Large intestine (tissue), 3 donors: ENCODE results near the gene DNAJB13. TPM values are rescaled to one million over a fixed set of nuclear protein-coding genes. Genes with fewer than 3 reads are reported as not detected.
"Not testable (repeated sequence)": the region's sequence is repeated elsewhere in the genome, so short reads cannot be mapped to it uniquely, and the experiment has no call there.

Source experiments
- DNase-seq, 2 donors: peaks; one replicate each; pipeline versions ENCODE4 v3.0.0 to v3.0.0-alpha.2; 2013
- H3K27ac ChIP-seq: one replicate; pipeline ENCODE4 v1.5.1; 2013; ENCODE audit warnings: low read length
- H3K27me3 ChIP-seq: 2 replicates; pipeline ENCODE4 v1.6.1; 2013; ENCODE audit warnings: low read length; ENCODE audit not compliant: control insufficient read depth, insufficient read depth
- H3K36me3 ChIP-seq: 2 replicates; pipeline ENCODE4 v1.6.1; 2013; ENCODE audit warnings: low read length; ENCODE audit not compliant: control insufficient read depth, insufficient read depth
- H3K4me1 ChIP-seq: one replicate; pipeline ENCODE4 v1.6.1; 2013; ENCODE audit warnings: low read length; ENCODE audit not compliant: control insufficient read depth, insufficient read depth
- H3K4me3 ChIP-seq: one replicate; pipeline ENCODE4 v1.5.1; 2013; ENCODE audit warnings: low read length
- H3K9me3 ChIP-seq: one replicate; pipeline ENCODE4 v1.6.1; 2013; ENCODE audit warnings: mild to moderate bottlenecking, low read depth, low read length, moderate library complexity; ENCODE audit not compliant: control insufficient read depth
- WGBS: methylation state at CpG from one replicate; pipeline ENCODE4 v1.1.5; 2013; ENCODE audit warnings: low lambda C conversion rate; ENCODE audit not compliant: insufficient coverage; 5-methylcytosine and 5-hydroxymethylcytosine counted together
- polyA plus RNA-seq: library from polyadenylated mRNA; unstranded; fragments of 120-200 nt; gene quantifications from one replicate; pipeline ENCODE4 v1.2.1, GENCODE V29; 2013

The DNAJB13 gene
- polyA plus RNA-seq, 1 donor, result 0.22 TPM

DNA sequence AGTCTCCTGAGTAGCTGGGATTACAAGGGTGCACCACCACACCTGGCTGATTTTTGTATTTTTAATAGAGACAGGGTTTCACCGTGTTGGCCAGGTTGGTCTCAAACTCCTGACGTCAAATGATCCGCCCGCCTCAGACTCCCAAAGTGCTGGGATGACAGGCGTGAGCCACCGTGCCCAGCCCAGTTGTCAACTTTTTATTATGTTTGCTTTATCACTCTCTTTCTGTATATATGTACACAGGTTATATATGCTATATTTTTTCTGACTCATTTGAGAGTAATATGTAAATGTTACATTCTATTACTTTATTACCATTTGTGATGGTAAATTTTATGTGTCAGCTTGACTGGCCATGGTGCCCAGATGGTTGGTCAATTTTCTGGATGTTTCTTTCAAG is 18.9 kb upstream of the DNAJB13 start:
- WGBS, result no CpG with 5 or more reads among the region's 6 CpGs
- Histone ChIP-seq H3K36me3 (peaks cover 40% of the 10 kb centered on the region), H3K4me1 (no peaks in the 10 kb centered on the region), H3K9me3 (peaks cover 3% of the 10 kb centered on the region), H3K4me3 (no peak overlapping the region), H3K27ac (no peak overlapping the region), H3K27me3 (no peaks in the 10 kb centered on the region)
- DNase-seq, result no peak

DNA sequence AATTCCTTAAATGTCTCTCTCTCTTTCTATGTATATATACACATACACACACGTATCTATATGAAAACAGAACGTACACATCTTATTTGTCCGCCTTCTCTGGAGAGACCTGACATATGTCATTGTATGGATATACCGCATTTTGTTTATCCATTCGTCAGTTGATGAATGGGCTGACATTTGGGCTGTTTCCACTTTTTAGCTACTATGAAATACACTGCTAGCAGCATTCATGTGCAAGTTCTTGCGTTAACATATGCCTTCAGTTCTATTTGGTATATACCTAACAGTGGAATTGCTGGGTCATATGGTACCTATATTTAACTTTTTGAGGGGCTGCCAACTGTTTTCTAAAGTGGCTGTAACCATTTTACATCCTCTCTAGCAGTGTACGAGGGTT is 18.0 kb upstream of the DNAJB13 start:
- Histone ChIP-seq H3K4me1 (no peaks in the 10 kb centered on the region), H3K9me3 (peaks cover 11% of the 10 kb centered on the region), H3K27ac (no peak overlapping the region), H3K27me3 (no peaks in the 10 kb centered on the region), H3K36me3 (peaks cover 32% of the 10 kb centered on the region), H3K4me3 (no peak overlapping the region)
- DNase-seq, result no peak
- 75% methylated on average over 1 of the region's 7 CpGs for WGBS

DNA sequence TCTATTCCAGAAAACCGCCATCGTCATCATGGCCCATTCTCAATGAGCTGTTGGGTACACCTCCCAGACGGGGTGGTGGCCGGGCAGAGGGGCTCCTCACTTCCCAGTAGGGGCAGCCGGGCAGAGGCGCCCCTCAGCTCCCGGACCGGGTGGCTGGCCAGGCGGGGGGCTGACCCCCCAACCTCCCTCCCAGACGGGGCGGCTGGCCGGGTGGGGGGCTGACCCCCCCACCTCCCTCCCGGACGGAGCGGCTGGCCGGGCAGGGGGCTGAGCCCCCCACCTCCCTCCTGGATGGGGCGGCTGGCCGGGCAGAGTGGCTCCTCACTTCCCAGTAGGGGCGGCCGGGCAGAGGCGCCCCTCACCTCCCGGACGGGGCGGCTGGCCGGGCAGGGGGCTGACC is 14.8 kb upstream of the DNAJB13 start:
- WGBS, result no CpG with 5 or more reads among the region's 25 CpGs

DNA sequence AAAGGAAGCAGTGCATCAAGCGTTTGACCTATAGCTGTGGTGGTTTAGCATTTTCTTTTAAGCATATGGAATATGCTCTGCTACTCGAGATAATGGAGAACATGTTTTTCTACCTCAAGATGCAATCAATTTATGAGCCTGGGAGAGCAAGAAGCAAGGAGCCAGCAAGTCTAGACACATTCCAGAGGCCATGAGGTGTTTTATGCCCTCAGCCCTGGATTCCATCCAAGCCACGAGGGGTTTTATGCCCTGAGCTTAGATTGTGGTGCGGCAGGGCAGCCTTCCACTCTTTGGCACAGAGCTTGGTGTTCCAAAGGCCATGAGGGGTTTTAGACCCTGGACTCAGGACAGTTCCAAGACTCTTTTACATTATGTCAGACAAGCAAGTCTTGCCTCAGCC is 11.7 kb upstream of the DNAJB13 start:
- H3K36me3 ChIP-seq, result peaks cover 6% of the 10 kb centered on the region
- WGBS, result 100% methylated on average over 1 of the region's 4 CpGs
- no peak overlapping the region for H3K4me3 ChIP-seq
- no peak overlapping the region for H3K27ac ChIP-seq
- peaks cover 15% of the 10 kb centered on the region for H3K9me3 ChIP-seq
- DNase-seq, result no peak
- no peaks in the 10 kb centered on the region for H3K27me3 ChIP-seq
- no peaks in the 10 kb centered on the region for H3K4me1 ChIP-seq

More for the DNA sequence above, 14.8 kb upstream of the DNAJB13 start:
- not testable (repeated sequence) for H3K27me3 ChIP-seq, H3K27ac ChIP-seq, DNase-seq, H3K4me3 ChIP-seq, H3K4me1 ChIP-seq
- peaks cover 15% of the 10 kb centered on the region for H3K9me3 ChIP-seq
- H3K36me3 ChIP-seq, result peaks cover 17% of the 10 kb centered on the region

DNA sequence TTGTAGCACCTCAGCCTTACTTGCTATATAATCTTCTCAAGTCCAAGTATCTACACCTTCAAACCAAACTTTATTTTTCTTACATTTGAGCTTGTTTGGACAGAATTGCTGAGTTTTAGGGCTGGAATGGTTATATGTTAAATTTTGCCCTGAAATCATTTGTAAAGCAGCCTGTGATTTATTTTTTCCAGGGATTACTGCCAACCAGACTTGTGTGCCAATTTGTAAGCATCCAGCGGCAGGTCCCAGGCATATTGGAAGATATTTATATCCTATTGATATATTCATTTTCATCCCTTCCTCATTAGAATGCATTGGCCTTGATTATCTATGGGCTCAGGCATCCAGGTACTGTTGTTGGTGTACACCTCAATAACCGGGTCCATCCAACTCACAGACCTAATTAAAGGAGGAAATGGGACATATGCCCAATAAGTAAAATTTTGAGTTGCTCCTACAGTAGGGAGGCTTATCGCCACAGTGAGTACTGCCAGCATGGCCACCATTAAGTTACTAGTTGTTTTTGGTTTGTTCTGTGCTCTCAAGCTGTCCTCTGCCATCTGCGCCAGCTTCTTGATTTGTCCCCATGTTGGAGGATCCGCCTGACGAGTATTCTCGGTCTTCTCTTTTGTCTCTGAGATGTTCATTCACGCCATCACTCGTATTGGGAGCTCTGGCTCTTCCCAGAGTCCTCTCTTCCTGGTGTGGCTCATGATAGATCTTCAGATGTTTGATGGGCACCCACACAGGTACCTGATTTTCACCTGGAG is 9.8 kb upstream of the DNAJB13 start:
- no peak for DNase-seq

DNA sequence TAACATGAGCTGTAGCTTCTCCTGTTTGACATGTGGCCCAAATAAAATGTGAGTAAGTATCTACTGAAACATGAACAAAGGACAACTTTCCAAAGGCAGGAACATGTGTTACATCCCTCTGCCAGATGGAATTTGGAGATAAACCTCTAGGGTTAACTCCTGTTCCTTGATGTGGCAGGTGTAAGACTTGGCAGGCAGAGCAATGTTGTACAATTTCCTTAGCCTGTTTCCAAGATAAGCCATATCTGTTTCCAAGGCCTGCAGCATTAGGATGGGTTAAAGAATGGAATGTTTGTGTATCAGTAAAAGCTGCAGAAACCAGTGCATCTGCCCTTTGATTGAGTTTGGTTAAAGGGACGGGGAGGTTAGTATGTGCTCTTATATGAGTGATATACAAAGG is 8.8 kb upstream of the DNAJB13 start:
- Histone ChIP-seq H3K4me3 (no peak overlapping the region), H3K27ac (no peak overlapping the region), H3K9me3 (peaks cover 16% of the 10 kb centered on the region), H3K27me3 (no peaks in the 10 kb centered on the region), H3K4me1 (no peaks in the 10 kb centered on the region), H3K36me3 (no peaks in the 10 kb centered on the region)
- WGBS, result no CpG with 5 or more reads among the region's 1 CpG
- no peak for DNase-seq

More for the DNA sequence above, 9.8 kb upstream of the DNAJB13 start:
- Histone ChIP-seq H3K4me1 (no peaks in the 10 kb centered on the region), H3K36me3 (no peaks in the 10 kb centered on the region), H3K9me3 (peaks cover 15% of the 10 kb centered on the region), H3K4me3 (no peak overlapping the region), H3K27ac (no peak overlapping the region), H3K27me3 (no peaks in the 10 kb centered on the region)
- 100% methylated on average over 1 of the region's 9 CpGs for WGBS

DNA sequence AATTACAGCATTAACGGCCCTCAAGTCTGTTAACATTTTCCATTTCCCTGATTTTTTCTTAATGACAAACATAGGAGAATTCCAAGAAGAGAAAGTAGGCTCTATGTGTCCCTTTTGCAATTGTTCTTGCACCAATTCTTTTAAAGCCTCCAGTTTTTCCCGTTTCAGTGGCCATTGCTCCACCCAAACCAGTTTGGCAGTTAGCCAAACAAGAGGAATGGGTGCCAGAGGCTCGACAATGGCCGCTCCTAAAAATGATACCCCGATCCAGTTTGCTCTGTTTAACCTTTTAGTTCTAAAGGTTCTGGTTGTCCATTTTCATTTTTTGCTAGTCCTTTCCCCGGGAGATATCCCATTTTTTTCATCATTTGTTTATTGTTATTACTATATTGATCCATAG is 6.7 kb upstream of the DNAJB13 start:
- no peaks in the 10 kb centered on the region for H3K36me3 ChIP-seq
- peaks cover 5% of the 10 kb centered on the region for H3K9me3 ChIP-seq
- H3K27ac ChIP-seq, result no peak overlapping the region
- no peaks in the 10 kb centered on the region for H3K27me3 ChIP-seq
- no peak for DNase-seq
- no peak overlapping the region for H3K4me3 ChIP-seq
- no peaks in the 10 kb centered on the region for H3K4me1 ChIP-seq
- WGBS, result 100% methylated on average over 1 of the region's 6 CpGs

DNA sequence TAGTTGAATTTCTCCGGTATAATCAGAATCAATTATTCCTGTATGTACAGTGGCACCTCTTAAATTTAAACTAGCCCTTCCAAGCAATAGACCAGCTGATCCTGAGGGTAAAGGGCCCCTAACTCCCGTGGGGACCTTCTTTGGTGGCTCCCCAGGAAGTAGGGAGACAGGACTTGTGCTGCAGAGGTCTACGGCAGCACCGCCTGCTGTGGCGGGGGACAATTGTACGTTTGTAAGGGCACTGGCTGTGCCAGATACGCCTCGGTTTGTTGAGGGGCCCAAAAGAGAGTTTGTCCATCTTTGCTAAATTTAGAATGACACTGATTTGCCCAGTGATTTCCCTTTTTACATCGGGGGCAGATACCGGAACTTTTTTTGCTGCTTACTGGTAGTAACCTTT is 5.9 kb upstream of the DNAJB13 start:
- no peaks in the 10 kb centered on the region for H3K36me3 ChIP-seq
- 100% methylated on average over 2 of the region's 10 CpGs for WGBS
- H3K4me1 ChIP-seq, result no peaks in the 10 kb centered on the region
- H3K9me3 ChIP-seq, result peaks cover 5% of the 10 kb centered on the region
- no peak overlapping the region for H3K27ac ChIP-seq
- no peaks in the 10 kb centered on the region for H3K27me3 ChIP-seq
- no peak for DNase-seq
- no peak overlapping the region for H3K4me3 ChIP-seq

DNA sequence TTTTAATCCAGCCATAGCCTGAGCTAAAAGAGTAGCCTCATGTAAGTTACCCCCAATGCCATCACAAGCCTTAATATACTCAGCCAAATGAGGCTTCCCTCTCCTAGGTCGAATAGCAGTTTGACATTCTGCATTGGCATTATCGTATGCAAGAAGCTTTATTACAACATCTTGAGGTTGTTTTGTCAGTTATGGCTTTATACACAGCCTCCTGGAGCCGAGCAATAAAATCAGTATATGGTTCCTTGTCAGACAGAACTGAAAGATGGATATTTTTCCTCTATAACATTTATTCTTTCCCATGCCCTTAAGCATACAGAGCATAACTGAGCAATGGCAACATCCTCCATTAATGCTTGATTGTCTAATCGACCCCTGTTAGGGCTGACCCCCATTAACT is 5.4 kb upstream of the DNAJB13 start:
- Histone ChIP-seq H3K4me3 (no peak overlapping the region), H3K27ac (no peak overlapping the region), H3K36me3 (no peaks in the 10 kb centered on the region), H3K9me3 (peaks cover 5% of the 10 kb centered on the region), H3K27me3 (no peaks in the 10 kb centered on the region), H3K4me1 (no peaks in the 10 kb centered on the region)
- DNase-seq, result no peak
- no CpG with 5 or more reads among the region's 4 CpGs for WGBS

DNA sequence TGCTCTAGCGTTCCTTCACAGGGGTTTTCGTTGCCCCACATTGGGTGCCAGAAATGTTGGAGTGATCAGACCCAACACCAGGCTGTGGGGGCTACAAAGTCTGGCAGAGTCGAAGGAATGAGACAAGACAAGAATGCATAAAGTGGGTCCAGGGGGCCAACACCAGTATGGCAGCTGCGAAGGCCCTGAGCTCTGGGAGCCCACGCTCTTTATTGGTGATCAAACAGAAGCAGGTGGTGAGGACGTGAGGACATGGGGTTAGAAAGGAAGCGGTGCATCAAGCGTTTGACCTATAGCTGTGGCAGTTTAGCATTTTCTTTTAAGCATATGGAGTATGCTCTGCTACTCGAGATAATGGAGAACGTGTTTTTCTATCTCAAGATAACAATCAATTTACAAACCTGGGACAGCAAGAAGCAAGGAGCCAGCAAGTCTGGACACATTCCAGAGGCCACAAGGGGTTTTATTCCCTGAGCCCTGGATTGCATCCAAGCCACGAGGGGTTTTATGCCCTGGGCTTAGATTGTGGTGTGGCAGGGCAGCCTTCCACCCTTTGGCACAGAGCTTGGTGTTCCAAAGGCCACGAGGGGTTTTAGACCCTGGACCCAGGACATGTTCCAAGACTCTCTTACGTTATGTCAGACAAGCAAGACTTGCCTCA is 3.9 kb upstream of the DNAJB13 start:
- no peak overlapping the region for H3K27ac ChIP-seq
- WGBS, result 100% methylated on average over 1 of the region's 13 CpGs
- no peaks in the 10 kb centered on the region for H3K27me3 ChIP-seq
- peaks cover 5% of the 10 kb centered on the region for H3K9me3 ChIP-seq
- H3K4me3 ChIP-seq, result no peak overlapping the region
- no peak for DNase-seq
- no peaks in the 10 kb centered on the region for H3K36me3 ChIP-seq
- H3K4me1 ChIP-seq, result no peaks in the 10 kb centered on the region

DNA sequence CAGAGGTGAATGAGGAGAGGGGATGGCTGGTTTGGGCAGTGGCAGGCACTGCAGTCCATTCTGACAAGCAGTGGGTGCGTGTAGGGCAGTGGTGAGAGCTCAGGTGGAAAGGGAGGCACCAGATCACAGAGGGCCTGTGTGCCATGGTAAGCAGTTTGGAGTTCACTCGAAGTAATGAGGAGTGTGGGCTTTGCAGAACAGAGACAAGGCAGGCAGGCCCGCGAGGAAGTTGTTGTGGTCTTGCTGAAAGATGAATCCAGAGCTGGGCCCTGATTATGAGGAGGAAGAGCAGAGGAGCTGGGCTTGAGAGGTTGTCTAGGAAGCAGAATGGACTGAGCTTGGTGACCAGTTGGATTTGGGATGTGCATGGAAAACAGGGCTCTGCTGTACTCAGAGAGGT is 1.6 kb upstream of the DNAJB13 start:
- no peak overlapping the region for H3K4me3 ChIP-seq
- no peak for DNase-seq
- H3K36me3 ChIP-seq, result no peaks in the 10 kb centered on the region
- H3K4me1 ChIP-seq, result no peaks in the 10 kb centered on the region
- H3K27ac ChIP-seq, result no peak overlapping the region
- 80% methylated on average over 1 of the region's 4 CpGs for WGBS
- peaks cover 5% of the 10 kb centered on the region for H3K9me3 ChIP-seq
- no peaks in the 10 kb centered on the region for H3K27me3 ChIP-seq
